DMS53 treated with DMSO at 0.1 percent for 48 hours (cell line): ENCODE results near the gene RAB44.
"Not testable (repeated sequence)": the region's sequence is repeated elsewhere in the genome, so short reads cannot be mapped to it uniquely, and the experiment has no call there.

ENCODE experiments used
- DNase-seq: peaks from one replicate; lab custom pipeline; 2025; ENCODE audit not compliant: unreplicated experiment; lab: John Stamatoyannopoulos, UW

Gene RAB44, protein sequence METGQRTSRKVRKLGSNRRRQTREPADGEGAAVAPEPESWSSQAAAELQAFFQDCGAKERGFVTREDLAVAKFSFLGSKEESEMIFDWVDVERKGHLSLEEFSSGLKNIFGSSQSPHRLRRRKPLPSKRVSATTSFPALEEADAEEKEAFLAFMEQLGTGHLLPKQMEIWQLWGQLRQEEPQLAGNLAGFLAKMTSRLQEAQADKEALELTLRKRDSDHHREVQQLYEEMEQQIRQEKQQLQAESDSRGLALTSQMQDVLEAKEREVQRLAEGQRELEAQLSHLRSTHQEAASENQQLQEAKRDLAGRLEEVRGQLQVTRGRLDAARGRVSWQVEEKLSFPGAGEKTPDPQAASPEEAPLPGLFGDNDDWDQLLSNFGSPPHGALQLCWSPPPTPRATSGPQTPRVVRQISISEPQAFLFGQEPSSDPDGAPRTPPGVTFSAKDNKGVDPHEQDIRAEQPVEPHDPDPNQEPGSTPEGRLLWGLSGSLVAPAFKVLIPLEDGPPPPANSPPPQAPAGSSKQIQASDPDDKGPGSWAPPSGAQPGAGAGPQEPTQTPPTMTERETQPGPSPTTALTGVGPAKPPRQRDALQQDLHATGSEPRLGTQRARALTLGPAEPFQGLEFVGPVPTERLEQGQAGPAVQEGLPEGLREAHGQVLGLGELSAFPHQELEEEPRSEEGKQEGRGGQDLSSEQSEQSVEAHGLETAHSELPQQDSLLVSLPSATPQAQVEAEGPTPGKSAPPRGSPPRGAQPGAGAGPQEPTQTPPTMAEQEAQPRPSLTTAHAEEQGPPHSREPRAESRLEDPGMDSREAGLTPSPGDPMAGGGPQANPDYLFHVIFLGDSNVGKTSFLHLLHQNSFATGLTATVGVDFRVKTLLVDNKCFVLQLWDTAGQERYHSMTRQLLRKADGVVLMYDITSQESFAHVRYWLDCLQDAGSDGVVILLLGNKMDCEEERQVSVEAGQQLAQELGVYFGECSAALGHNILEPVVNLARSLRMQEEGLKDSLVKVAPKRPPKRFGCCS

DNA sequence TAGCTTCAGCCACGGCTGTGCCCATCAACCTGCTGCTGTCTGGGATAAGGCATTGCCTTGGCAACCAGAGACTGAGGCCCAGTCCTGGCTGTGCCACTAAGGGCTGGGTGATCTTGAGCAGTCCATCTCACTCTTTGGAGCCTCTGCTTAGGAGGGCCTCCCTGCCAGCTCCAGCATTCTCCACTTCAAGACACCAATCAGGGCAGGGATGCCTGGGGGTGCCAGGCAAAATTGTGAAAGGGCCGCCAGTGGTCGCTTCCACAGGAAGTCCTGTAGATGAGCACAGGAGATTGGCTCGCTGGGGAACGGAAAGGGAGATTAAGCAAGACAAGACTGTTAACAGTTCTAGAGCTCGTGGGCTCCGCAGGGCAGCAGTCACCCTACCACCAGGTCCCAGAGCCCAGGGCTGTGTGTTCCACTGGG lies at the start of gene RAB44:
TSS of gene RAB44 (plus strand) at position 346 of the 423 bp plus-strand sequence. CDS start 6,410 bp downstream, outside the sequence.
- DNase-seq = no peak

GRCh38 chr6:36649086-36649485 lies 48.5 kb upstream of the RAB44 start:
- DNase-seq = no peak

DNA sequence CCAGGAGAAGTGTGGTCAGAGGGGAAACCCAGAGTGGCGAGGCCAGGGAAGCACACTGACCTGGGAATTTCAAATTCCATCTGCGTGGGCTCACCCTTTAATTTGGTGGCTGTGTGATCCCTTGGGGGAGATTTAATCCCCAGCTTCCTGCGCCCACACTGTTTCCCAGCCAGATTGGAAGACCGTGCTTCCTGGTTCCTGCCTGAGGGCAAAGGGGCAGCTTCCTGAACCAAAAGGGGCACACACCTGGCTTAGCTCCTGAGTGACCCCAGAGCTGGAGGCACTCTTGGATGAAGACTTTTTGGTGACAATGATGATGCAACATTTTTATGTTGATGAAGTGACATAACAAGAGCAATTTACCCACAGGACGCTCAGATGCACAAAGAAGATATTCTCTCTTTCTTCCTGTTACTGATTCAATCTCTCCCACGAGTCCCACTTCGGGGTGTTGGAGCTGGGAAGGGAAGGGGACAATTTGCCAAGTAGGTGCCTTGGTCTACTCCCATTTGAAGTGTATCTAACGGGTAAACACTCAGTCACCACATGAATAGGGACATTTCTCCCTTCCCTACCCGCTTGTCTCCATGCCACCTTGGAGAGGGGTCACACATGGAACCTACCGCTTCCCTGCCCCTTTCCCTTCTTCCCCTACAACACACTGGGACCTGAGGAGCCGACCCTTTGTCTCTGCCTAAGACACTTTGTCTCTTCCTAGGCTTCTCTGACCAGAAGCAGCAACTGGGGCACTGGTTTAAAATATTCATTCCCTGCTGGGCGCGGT lies 47.7 kb upstream of the RAB44 start:
- DNase-seq = no peak

DNA sequence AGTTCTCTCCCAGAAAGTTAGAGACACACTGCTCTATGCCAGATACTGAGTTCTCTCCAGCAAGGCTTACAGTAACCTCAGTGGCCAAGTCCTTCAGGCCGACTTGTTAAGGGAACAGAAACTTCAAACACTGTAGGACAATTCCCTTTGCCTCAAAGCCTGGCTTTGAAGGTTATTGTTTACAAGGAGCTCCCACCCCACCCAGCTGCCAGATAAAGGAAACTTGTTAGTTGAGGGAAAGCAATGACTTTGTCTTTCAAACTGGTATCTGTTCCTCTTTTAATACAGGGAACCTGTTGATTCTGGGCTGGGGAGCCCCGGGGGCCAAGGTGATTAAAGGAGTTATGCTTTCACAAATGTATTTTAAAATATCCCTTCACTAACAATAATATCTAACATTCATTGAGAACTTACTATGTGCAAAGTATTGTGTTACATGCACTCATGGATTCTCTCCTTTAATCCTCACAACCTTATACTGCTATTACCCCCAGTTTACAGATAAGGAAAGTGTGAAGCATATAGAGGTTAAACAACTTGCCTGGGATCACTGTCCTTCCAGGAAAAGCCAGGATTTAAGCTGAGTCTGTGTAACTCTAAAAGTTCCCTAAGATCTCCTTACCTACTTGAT lies 46.7 kb upstream of the RAB44 start:
- DNase-seq = no peak

- no peak for DNase-seq
These were observed 45.8 kb upstream of the RAB44 start for GRCh38 chr6:36651659-36652379.

DNA sequence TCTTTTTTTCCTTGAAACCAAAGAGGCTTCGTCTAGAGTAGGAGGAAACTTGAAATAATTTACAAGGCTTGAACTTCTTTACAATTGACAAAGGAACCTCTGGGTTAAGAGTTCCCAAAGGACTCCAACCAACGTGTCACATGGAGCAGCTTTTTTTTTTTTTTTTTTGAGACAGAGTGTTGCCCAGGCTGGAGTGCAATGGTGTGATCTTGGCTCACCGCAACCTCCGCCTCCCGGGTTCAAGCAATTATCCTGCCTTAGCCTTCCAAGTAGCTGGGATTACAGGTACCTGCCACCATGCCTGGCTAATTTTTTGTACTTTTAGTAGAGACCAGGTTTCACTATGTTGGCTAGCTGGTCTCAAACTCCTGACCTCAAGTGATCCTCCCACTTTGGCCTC lies 43.2 kb upstream of the RAB44 start:
- DNase-seq = not testable (repeated sequence)

- DNase-seq = no peak
These were observed 42.4 kb upstream of the RAB44 start for GRCh38 chr6:36655085-36655724.

DNA sequence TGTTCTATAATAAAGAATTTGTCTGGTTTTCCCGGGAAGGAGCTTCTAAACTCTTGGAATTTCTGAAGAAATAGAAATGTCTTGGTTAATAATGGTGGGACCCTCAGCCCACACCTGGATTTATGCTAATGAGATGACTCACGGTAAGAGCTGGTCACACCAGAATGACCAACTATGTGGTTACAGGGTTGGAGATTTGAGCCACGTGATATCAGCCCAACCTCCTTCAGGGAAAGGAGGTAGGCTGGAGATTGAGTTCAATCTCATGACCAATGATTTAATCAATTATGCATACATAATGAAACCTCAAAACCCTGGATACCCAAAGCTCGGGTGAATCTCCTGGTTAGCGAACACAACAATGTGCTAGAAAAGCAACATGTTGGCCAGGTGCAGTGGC lies 41.2 kb upstream of the RAB44 start:
- no peak for DNase-seq

- no peak for DNase-seq
These were observed 40.4 kb upstream of the RAB44 start for GRCh38 chr6:36657271-36657670.

GRCh38 chr6:36657942-36658544 lies 39.6 kb upstream of the RAB44 start:
- DNase-seq = no peak

- DNase-seq = no peak
These were observed 38.4 kb upstream of the RAB44 start for GRCh38 chr6:36659271-36659670.

DNA sequence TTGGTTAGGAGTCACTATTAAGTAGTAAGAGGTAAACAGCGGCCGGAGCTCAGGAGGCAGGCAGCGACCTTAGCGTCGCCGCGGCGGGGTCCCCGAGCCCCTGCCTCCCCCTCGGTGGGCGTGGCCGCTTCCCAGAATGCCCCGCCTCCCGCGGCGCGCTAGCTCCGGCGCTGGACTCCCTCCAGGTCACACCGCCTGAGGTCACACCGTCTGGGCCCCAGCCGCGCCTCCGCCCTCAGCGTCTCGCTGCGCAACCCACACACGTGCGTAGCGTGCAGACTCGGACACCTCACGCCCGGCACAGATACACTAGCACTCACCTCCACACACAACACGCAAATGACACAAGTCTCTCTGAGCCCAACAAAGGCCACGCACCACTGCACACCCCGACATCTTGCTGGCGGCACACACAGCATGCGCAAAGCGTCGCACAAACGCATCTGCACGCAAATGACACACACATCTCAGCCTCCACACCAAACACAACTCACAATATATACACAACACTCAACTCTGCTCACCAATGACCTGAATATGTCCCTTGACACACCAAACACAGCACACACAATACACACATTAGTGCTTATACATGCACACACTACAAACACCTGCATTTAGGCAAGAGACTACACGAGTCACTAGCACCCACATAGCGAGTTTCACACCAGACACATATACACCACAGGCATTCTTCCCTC lies 36.7 kb upstream of the RAB44 start:
- DNase-seq = no peak

DNA sequence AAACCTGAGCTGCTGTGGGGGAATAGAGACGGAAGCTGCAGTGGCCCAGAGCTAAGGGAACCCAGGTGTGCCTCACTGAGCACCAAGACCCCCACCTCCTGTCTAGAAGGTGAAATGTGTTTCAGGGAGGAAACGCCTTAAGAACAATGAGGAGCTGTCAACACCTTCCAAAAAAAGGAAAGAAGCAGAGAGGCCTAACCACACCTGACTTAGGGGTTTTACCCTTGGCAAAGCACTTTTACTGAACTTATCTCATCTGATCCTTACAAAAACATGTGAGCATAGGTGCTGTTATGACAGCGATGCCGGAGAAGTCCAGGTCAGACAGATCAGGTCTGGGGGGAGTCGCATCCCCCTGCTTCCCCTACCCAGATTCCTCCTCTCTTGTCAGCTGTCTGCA lies 35.2 kb upstream of the RAB44 start:
- DNase-seq = no peak

GRCh38 chr6:36662827-36663256 lies 34.8 kb upstream of the RAB44 start:
- no peak for DNase-seq

DNA sequence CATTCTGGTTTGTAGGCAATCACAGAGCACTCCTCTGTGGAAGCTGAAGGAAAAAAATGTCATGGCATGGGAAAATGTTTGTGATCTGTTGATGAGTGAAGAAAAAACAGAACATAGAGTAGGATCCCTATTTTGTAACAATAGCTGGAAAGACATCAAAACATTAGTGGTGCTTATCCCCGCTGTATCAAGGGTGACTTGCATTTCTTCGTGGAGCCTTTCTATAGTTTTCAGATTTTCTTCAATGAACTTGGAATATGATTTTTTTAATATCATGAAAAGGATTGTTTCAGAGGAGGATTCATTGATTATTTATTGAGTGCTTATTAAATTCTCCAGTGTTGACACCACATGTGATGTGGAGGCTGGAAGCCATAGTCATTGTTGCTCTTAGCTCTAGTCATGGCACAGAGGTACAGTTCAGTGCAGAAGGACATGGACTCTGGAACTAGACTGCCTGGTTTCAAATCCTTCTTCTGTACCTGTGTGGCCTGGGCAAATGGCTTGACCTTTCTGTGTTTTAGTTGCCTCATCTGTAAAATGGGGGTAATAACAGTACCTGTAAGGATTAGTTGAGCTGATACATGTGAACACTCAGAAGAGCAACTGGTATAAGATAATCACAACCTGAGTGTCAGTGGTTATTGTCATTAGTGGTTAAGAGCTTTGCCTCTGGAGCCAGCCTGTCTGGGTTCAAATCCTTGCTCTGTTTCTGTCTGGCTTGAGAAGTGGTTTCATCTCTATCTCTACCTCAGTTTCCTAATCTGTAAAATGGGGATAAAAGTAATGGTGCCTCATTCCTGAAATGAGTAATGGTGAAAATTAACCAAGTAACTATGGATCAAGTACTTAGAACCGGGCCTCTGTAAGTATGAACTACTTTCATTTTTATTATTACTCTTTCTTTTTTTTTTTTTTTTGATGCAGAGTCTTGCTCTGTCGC lies 33.9 kb upstream of the RAB44 start:
- DNase-seq = no peak

DNA sequence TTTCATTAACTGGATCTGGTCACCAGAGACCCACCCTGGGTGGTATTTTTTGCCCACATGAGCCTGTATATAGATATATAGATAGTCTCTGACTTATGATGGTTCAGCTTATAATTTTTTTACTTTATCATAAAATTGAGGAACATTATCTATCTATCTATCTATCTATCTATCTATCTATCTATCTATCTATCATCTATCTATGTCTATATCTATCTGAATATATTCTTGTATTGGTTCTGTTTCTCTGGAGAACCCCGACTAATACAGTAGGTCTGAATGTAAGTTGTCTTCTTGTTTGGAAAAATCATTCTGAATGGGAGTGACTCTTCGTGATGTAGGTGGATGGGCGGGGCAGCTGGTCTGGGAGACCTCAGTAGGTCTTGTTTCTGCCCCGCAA lies 32.4 kb upstream of the RAB44 start:
- DNase-seq = no peak

DNA sequence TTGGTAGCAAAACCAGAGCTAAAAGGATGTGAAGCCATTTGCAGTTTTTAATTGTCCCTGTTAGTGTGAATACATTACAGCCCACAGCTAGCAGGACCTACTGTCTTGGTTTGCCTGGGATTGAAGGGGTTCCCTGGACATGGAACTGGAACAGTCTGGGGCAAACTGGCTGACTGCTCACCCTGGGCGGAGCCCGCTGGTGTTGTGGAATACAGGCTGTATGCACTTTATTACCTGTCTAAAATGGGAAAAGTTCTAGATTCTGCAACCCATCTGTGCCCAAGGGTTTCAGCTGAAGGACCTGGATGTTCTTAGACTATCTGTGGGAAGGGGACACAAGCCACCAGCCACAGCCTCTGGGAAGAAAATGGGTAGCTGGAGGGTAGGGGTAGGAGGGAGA lies 31.3 kb upstream of the RAB44 start:
- DNase-seq = no peak
